NCI-H446 (cell line): ENCODE measurements around the gene DHX32.

ENCODE experiments used
- DNase-seq, 2 experiments: peaks; one replicate each; lab custom pipeline; 2025; lab: John Stamatoyannopoulos, UW

Gene DHX32

DNA sequence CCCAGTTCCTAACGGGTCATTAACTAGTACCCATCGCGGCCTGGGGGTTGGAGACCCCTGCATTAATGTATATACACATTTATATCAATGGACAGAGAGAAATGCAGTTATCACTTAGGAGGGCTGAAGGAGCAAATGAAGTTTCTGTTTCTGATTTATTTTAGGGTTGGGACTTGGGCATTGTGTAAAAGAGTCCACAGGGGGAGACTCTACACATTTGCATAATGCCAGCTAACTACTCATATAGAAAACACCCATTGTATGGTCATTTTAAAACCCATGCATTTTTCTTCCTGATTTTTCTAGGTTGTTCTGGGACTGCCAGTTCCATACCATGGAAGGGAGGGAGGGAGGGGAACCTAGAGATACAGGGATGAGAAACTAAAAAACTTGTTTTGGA, 34.2 kb downstream of the DHX32 start:
- no peak for DNase-seq

DNA sequence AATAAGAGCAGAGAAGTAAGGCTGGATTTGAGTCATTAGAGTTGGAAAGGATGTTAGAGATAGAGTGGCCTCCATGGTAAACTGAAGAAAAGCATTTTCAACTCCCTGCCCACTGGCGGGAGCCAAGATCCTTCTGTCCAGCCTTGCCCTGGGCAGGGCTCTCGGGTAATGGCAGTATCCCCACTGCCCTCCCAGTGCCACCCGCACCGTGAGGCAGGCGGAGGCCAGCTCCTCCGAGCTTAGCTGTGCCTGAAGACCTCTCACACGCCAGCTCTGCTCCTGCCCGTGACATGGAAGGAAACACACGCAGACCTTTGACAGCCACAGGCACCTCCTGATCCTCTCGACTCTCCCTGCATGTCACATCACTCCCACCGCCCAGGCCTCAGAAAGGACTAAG, 35.5 kb downstream of the DHX32 start:
- DNase-seq: no peak

DNA sequence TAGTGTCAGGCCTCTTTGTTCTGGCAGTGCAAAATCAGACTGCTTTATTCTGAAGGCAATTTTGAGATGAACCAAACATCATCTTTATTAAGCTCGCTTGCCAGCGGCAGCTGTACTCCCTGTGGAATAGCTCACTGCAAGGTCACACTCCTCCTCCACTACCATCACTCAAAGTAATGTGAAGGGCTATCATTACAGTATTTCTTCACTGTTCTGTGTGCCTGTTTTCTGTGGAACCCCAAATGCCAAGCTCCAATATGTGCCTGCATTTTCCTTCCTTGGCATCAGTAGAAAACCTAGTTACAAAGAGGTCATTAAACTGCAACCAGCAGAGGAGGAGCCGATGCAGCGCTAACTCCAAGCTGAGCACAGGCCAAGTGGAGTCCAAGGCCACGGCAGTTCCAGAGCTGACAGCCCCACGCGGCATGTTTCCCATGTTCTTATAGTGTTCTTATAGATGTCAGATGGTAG, 36.3 kb downstream of the DHX32 start:
- no peak for DNase-seq

DNA sequence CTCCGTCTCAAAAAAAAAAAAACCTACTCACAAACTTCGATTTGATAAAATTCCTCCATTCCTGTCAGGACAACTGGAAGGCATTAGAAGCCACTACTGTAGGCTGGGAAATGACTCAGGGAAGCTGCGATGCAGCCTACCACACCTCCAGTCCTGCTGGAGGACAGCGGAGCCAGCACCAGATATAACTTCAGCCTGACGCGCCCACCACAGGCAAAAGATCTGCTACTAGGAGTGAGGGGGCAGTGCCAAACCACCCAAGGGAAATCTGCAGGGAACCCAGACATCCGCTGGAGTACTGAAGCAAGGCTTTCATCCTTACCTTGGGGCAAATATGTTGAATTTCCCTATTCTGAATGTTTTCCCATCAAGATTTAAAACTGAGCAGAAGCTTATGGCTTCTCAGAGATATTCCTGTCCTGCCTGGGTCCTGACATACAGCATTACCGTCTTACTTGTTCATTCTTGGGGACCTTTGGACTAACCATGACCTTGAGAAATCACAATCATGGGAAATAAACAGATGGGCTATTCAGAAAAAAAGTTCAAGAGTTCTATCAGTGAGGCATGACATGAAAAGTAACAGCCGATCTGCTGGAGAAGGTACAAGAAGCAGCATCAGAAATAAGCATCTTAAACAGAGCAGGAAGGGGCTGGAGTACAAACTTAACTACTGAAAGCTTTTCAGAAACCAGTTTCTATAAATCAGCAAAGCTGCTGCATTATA, 37.3 kb downstream of the DHX32 start:
- DNase-seq: no peak

- DNase-seq: no peak
These were observed 40.1 kb downstream of the DHX32 start for GRCh38 chr10:125840955-125841354.

DNA sequence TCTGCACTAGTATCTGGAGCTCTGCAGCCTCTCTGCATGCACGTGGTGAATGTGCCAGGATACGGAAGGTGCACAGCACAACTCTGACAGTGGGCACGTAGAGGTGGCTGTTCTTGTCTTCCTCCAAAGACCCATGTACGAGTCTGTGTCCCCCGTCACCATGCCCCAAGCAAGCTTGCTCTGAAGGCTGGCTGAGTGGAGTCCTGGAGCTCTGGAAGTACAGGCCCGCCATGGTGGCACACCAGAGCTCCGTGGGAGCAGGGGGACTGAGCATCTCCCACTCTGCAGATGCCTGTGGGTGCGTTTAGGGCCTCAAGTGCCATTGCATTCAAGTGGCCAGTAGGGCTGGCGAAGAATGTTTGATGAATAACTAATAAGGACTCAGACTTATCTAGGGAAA, 40.7 kb downstream of the DHX32 start:
- DNase-seq: no peak

DNA sequence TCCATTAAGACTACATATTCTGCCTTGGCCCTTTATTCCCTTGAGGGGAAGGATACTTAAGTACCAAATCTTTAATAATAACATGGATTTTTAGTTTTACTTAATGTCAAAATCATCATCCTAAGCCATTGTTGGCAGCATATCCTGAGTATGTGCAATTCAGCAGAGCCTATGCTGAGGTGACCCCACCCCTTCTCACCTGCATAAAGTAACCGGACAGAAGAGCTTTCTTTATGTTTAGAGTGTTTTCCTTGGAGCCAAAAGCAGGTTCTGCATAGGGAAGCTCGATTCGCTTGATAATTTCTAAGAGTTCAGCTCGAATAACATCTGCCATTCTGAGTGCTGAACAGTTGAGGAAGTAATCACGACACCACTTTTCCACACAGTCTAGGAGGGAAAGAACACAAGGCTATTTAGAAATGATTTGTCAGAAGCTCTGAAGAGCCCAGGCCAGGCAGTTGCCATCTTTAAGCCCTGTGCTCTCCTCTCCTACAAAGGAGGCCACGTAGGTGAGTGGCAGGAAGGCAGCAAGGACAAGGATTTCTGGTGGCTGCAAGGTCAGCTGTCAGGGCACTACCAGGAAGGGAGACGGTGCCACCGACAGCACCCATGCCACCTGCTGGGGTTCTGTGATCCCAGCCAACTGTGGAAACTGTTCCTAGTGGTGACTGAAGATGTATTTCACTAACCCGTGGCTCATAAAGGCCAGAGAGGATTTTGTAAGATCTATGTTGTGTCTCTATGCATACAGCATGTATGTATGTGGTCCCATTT, 42.1 kb downstream of the DHX32 start:
- DNase-seq: no peak

DNA sequence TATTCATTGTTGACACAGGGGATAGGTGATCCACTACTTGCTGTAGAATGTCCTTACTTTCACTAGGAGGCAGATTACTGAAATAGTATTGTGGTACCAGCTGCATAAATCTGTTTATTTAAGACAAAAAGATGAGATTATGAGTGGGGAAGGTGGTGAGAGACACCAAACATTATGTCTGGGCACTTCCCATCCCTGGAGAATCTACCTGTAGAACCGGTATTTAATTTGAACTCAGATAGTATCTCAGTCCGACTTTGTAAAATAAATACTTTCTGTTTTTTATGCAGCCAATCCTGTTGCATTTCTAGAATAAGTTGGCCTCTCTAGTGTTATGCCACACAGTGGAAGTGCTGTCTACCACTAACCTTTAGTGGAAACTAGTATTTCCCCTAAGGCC, 44.3 kb downstream of the DHX32 start:
- no peak for DNase-seq

DNA sequence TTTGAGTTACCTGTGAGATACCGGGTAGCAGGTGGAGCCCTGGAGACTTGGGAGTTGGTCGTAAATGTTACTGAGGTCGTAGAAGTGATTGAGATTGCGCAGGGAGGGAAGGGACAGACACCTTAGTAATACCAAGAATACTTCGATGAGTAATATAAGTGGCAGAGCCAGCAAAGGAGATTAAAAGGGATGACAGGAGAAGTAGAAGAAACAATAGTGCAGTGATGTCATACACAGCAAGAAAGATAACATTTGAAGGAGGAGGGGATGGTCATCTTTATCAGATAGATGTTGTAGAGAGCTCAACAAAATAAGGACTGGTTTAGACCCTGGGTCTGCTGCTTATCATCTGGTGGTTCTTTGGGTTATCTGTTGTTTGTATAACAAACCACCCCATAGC, 52.8 kb downstream of the DHX32 start:
- DNase-seq: no peak

DNA sequence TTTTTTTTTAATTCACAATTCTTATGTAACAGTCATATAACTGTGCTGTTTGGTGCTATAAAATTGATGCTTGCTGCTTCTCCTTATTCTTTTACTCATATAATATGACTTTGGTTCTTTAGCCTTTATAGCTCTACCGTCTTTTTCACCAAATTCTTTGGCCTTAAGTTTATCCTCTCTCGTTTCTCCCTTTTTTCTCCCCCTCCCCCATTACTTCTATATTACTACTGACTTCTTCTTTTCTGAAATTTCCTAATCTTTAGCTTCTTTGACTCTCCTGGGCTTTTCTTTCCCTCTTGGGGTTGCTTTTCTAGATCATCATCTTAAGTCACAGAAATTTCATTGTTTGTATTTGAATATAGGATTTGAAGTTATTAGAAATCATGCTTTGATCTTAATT, 54.0 kb downstream of the DHX32 start:
- DNase-seq: no peak

DNA sequence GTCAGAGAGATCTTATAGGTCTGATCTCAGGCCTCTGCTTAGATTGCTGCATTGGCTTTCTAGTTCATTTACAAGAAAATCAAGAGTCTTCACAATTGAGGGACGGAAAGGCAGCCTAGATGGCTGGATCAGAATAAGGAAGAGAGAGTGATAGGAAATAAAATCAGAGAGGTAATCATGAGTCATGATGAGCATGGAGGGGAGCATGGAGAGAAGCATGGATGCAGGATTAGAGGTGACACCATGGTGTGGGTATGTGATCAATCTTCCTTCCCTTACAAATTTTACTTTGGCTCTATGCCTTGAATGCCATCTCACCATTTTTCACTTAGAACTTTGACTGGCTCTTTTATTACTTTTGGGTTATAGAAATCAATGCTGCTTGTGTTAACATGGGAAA, 56.4 kb downstream of the DHX32 start:
- DNase-seq: no peak

- no peak for DNase-seq
These were observed 57.3 kb downstream of the DHX32 start for GRCh38 chr10:125823663-125824251.

DNA sequence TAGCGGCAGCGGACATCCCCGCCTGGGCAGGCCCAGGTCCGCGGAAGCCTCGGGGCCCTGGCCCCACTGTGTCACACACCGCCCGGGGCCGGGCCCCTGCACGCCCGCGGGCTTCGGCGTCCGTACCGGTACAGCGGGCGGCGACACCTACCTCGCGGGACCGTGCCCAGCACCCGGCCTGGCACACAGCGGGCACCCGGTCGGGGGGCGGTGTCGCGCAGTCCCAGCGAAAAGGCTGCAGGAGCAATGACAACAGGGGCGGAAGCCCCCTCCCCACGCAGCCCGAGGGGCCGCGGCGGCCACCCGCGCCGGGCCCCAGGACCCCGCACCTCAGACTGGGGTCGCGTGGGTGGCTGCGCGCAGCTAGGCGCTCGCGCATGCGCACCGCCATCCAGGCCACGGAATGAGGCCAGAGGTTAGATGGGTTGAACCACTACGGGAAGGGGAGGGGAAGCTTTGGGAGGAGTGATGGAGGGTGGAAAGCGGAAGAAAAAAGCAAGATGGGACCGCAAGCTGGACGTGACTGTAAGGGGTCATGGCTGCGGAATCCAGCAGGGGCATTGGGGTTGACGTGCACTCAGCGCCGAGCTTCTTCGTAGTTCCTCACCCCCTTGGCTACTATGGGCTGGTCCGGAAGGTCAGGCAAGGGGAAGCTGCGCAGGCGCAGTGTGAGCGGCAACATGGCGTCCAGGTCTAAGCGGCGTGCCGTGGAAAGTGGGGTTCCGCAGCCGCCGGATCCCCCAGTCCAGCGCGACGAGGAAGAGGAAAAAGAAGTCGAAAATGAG, 58.0 kb downstream of the DHX32 start, which contains the start of the genes BCCIP and UROS:
Gene BCCIP, plus strand, starts transcription at position 669 of the 785 bp plus-strand sequence. Its CDS starts 12 bp downstream, at position 681.
Gene UROS, minus strand, starts transcription at position 381 of the 785 bp plus-strand sequence. CDS start 6,759 bp downstream, outside the sequence.
- DNase-seq: peak; percentile 68 to 85

- DNase-seq: no peak
These were observed 60.4 kb downstream of the DHX32 start for GRCh38 chr10:125820701-125821100.

DNA sequence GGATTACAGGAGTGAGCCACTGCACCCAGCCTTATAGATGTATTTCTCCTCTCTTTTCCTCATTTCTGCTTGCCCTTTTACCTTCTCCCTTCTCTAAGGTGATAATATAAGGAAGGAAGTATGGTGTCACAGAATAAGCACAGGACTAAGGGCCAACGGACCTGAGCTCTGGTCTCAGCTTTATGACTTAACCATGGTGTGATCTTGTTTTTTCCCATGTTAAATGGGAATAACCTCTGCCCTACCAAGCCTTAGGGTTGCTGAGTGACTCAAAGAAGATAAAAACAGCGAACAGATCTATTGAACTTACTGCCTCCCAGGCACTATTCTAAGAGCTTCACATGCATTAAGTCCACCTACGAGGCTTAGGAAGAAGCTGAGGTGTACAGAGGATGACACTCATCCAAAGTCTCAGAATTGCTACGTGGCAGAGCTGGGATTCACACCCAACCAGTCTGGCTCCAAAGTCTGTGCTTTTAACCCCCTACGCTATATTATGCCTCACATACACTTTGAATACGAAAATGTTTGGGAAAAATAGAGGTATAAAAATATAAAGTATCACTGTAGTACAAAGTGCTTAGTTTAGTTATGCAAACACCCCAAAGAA, 63.6 kb downstream of the DHX32 start:
- DNase-seq: no peak

GRCh38 chr10:125816548-125816947, 64.5 kb downstream of the DHX32 start:
- no peak for DNase-seq

DNA sequence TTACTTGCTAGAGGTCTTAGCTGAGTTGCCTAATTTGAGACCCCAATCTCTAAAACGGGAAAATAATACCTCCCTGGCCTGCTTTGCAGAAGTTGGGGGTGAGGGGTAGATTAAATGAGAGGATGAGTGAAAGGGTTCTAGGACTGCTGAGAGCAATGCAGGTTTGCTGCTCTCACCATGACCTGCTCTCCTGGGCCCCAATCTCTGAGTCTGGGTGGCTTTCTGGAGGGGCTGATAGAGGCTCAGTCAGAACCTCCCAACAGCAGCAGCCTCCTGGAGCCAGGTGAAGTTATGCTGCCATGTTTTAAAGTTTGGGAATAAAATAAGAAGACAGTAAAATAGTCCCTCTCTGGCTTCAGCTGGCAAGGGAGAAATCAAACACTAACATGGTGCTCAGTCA, 65.3 kb downstream of the DHX32 start:
- no peak for DNase-seq

GRCh38 chr10:125812128-125812750, 68.9 kb downstream of the DHX32 start:
- no peak for DNase-seq

DNA sequence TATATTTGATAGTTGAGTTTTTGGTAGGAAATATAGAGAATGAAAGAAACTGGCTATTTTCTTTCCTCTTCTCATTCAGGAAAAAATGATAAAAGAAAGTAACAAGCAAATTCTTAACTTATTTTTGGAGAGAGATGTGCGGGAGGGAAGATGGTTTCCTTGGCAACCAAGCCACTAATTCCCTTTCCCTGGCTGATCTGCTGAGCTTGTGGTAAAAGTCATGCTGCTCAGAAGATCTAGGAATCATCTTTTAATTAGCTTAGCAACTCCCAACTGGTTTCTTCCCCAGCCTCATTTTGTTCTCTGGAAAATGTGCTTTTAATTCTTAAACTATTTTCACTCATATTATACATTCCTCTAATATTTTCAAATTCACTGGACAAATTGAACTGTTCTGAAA, 69.8 kb downstream of the DHX32 start:
- DNase-seq: no peak

- no peak for DNase-seq
These were observed 73.0 kb downstream of the DHX32 start for GRCh38 chr10:125808047-125808446.

DNA sequence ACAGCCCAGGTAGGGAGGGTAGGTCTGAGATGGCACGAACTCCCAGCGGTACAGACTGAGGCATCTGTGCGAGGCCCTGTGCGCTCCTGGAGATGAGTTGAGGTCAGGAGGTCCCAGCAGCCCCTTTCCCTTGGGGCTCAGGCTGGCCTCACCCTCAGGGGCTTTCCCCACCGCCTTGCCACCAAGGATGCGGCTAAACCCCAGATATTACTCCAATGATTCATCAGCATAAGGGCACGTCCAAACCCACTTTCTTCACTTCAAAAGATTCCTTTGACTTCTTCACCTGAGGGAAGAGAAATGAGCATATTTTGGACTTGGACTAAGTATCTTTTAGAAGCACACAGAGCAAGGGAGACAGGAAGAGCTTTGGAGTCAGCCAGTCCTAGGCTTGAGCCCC, 78.4 kb downstream of the DHX32 start:
- DNase-seq: no peak
